Tibial nerve (tissue), 4 donors: ENCODE results near the gene TOMM40. TPM values are rescaled to one million over a fixed set of nuclear protein-coding genes. Genes with fewer than 3 reads are reported as not detected.
"Not testable (repeated sequence)": the region's sequence is repeated elsewhere in the genome, so short reads cannot be mapped to it uniquely, and the experiment has no call there.

Source experiments
- DNase-seq, 2 donors: peaks; one replicate each; pipeline ENCODE4 v3.0.0-alpha.2; 2019; ENCODE audit warnings: low spot score in 2 of 2
- H3K27ac ChIP-seq, 4 donors: fragments of 200-600 bp; sonication (generic) in 3 of 4; one replicate each; pipeline ENCODE4 v1.5.1; 2017 to 2019; ENCODE audit warnings: mild to moderate bottlenecking in 1 of 4
- H3K27me3 ChIP-seq, 2 donors: fragments of 200-600 bp; sonication (generic) in 1 of 2; one replicate each; pipeline versions ENCODE4 v1.5.1 to v1.6.0; 2017 to 2019
- H3K36me3 ChIP-seq, 3 donors: fragments of 200-600 bp; sonication (generic); one replicate each; pipeline ENCODE4 v1.5.1; 2018 to 2019
- H3K4me1 ChIP-seq, 4 donors: fragments of 200-600 bp; sonication (generic) in 3 of 4; one replicate each; pipeline ENCODE4 v1.5.1; 2017 to 2019
- H3K4me3 ChIP-seq, 4 donors: fragments of 200-600 bp; sonication (generic) in 3 of 4; one replicate each; pipeline ENCODE4 v1.5.1; 2017 to 2019; ENCODE audit warnings: mild to moderate bottlenecking in 1 of 4, moderate library complexity in 1 of 4
- H3K9me3 ChIP-seq, 4 donors: fragments of 200-600 bp; sonication (generic) in 3 of 4; one replicate each; pipeline ENCODE4 v1.5.1; 2017 to 2019
- EP300 ChIP-seq, 2 donors: sonication (generic); formaldehyde crosslinking; IDR thresholded peaks; one replicate each; pipeline ENCODE4 v1.6.1; 2017; ENCODE audit warnings: antibody characterized with exemption in 2 of 2, mild to moderate bottlenecking in 1 of 2
- POLR2A ChIP-seq, 2 donors: fragments of 450-650 bp; IDR thresholded peaks; one replicate each; pipeline ENCODE4 v1.6.1; 2017; ENCODE audit warnings: antibody characterized with exemption in 2 of 2, mild to moderate bottlenecking in 2 of 2, moderate library complexity in 2 of 2
- WGBS, 2 donors: methylation state at CpG; one replicate each; pipeline ENCODE4 v1.1.5; 2018; 5-methylcytosine and 5-hydroxymethylcytosine counted together
- total RNA-seq, 4 donors: library from RNA; depleted of rRNA; stranded (reverse); fragments of >200 nt; gene quantifications; one replicate each; pipeline ENCODE4 v1.1.0, GENCODE V29; 2016
- TF ChIP-seq, protein P1 (sequence below), 5 experiments: fragments of 200-600 bp in 3 of 5; fragments of 450-650 bp in 2 of 5; sonication (generic) in 3 of 5; IDR thresholded peaks; one replicate each; pipeline ENCODE4 v1.5.1; 2016 to 2019; ENCODE audit warnings: antibody characterized with exemption in 5 of 5, mild to moderate bottlenecking in 3 of 5, moderate library complexity in 2 of 5

TOMM40 gene
- total RNA-seq, 4 donors from 2014 or later: 30.8 to 75.9 (median 48.6) TPM

DNA sequence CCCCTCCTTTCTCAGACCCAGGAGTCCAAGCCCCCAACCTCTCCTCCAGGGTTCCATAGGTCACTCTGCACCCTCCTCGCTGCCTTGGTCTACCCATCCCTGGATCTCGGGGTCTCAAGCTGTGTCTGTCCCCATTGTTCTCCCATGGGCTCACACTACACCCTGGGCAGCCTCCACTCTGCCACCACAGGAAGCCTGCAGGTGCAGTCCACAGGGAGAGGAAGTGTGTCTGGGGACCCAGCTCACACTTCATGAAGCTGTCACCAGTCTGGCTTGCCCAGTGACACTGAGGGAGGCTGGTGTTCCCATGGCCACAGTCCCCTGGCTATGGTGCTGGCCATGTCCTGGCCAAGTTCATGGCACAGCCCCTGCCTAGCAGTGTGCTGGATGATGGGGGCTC, 39.6 kb upstream of the TOMM40 start:
- H3K27ac ChIP-seq: peak overlapping the region in 1 of 4 donors; percentile 22
- no peaks in the 10 kb centered on the region for H3K9me3 ChIP-seq
- 75 to 90% methylated on average over 2 of the region's 2 CpGs for WGBS, 2 donors
- H3K36me3 ChIP-seq: peaks cover 0 to 20% (median 0%) of the 10 kb centered on the region in 3 donors
- H3K27me3 ChIP-seq: no peaks in the 10 kb centered on the region
- TF ChIP-seq EP300 (IDR thresholded peaks at IDR 0.05): no peak
- DNase-seq: no peak
- peaks cover 0 to 63% (median 13%) of the 10 kb centered on the region in 4 donors for H3K4me1 ChIP-seq
- H3K4me3 ChIP-seq: no peak overlapping the region

DNA sequence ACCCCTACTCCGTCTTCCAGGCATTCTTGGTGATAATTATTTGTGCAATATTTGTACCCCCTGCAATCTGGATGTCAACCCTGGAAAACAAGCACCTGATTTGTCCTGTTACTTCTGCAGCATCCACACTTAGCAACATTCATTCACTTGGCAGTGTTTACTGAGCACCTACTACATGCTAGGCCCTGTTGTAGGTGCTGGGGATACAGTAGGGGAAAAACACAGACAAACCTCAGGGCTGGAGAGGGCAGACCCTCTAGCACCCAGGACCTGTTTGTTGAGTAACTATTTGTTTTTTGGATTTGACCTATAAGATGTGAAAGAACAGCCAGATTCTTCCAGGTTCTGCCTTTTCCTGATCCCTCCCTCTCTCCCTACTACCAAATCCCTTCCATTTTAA, 35.4 kb upstream of the TOMM40 start:
- DNase-seq: no peak
- H3K4me3 ChIP-seq: no peak overlapping the region
- peak overlapping the region in 1 of 4 donors; percentile 49 for H3K27ac ChIP-seq
- H3K27me3 ChIP-seq: no peaks in the 10 kb centered on the region
- TF ChIP-seq EP300 (IDR thresholded peaks at IDR 0.05) (no peak), POLR2A (IDR thresholded peaks at IDR 0.05) (no peak)
- TF ChIP-seq, protein P1, sequence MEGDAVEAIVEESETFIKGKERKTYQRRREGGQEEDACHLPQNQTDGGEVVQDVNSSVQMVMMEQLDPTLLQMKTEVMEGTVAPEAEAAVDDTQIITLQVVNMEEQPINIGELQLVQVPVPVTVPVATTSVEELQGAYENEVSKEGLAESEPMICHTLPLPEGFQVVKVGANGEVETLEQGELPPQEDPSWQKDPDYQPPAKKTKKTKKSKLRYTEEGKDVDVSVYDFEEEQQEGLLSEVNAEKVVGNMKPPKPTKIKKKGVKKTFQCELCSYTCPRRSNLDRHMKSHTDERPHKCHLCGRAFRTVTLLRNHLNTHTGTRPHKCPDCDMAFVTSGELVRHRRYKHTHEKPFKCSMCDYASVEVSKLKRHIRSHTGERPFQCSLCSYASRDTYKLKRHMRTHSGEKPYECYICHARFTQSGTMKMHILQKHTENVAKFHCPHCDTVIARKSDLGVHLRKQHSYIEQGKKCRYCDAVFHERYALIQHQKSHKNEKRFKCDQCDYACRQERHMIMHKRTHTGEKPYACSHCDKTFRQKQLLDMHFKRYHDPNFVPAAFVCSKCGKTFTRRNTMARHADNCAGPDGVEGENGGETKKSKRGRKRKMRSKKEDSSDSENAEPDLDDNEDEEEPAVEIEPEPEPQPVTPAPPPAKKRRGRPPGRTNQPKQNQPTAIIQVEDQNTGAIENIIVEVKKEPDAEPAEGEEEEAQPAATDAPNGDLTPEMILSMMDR (IDR thresholded peaks at IDR 0.05): no peak
- 95 to 100% methylated on average over 1 of the region's 1 CpG for WGBS, 2 donors
- H3K4me1 ChIP-seq: peaks cover 0 to 62% (median 6%) of the 10 kb centered on the region in 4 donors
- H3K36me3 ChIP-seq: peaks cover 0 to 27% (median 0%) of the 10 kb centered on the region in 3 donors
- H3K9me3 ChIP-seq: no peaks in the 10 kb centered on the region

GRCh38 chr19:44856421-44857083, 34.5 kb upstream of the TOMM40 start:
- H3K4me3 ChIP-seq: no peak overlapping the region
- no peaks in the 10 kb centered on the region for H3K27me3 ChIP-seq
- H3K36me3 ChIP-seq: peaks cover 0 to 24% (median 0%) of the 10 kb centered on the region in 3 donors
- 41 to 53% methylated on average over 10 of the region's 10 CpGs for WGBS, 2 donors
- TF ChIP-seq, protein P1 (IDR thresholded peaks at IDR 0.05): no peak
- no peak for TF ChIP-seq POLR2A (IDR thresholded peaks at IDR 0.05)
- TF ChIP-seq EP300 (IDR thresholded peaks at IDR 0.05): no peak
- DNase-seq: no peak
- no peaks in the 10 kb centered on the region for H3K9me3 ChIP-seq
- peaks cover 0 to 52% (median 6%) of the 10 kb centered on the region in 4 donors for H3K4me1 ChIP-seq
- H3K27ac ChIP-seq: peak overlapping the region in 3 of 4 donors; percentile 11 to 49 (median 16)

- H3K27me3 ChIP-seq: no peaks in the 10 kb centered on the region
- no peak for TF ChIP-seq EP300 (IDR thresholded peaks at IDR 0.05)
- TF ChIP-seq POLR2A (IDR thresholded peaks at IDR 0.05): no peak
- TF ChIP-seq, protein P1 (IDR thresholded peaks at IDR 0.05): no peak
- H3K4me1 ChIP-seq: peaks cover 0 to 42% (median 6%) of the 10 kb centered on the region in 4 donors
- no peaks in the 10 kb centered on the region for H3K9me3 ChIP-seq
- WGBS, 2 donors: 77 to 80% methylated on average over 4 of the region's 4 CpGs
- no peak overlapping the region for H3K4me3 ChIP-seq
- peaks cover 0 to 20% (median 0%) of the 10 kb centered on the region in 3 donors for H3K36me3 ChIP-seq
- DNase-seq: no peak
- no peak overlapping the region for H3K27ac ChIP-seq
Observed at GRCh38 chr19:44857837-44858236, 33.2 kb upstream of the TOMM40 start.

GRCh38 chr19:44861576-44861975, 29.5 kb upstream of the TOMM40 start:
- not testable (repeated sequence) for H3K27me3 ChIP-seq, H3K9me3 ChIP-seq, H3K27ac ChIP-seq, DNase-seq, H3K4me3 ChIP-seq
- H3K4me1 ChIP-seq: peaks cover 0 to 41% (median 2%) of the 10 kb centered on the region in 4 donors
- 80 to 81% methylated on average over 3 of the region's 3 CpGs for WGBS, 2 donors
- H3K36me3 ChIP-seq: peaks cover 0 to 27% (median 0%) of the 10 kb centered on the region in 3 donors

- H3K4me1 ChIP-seq: peaks cover 0 to 34% (median 0%) of the 10 kb centered on the region in 4 donors
- no peak overlapping the region for H3K4me3 ChIP-seq
- H3K27me3 ChIP-seq: no peaks in the 10 kb centered on the region
- DNase-seq: no peak
- no peaks in the 10 kb centered on the region for H3K9me3 ChIP-seq
- TF ChIP-seq, protein P1 (IDR thresholded peaks at IDR 0.05): no peak
- TF ChIP-seq EP300 (IDR thresholded peaks at IDR 0.05) (no peak), POLR2A (IDR thresholded peaks at IDR 0.05) (no peak)
- H3K27ac ChIP-seq: no peak overlapping the region
- H3K36me3 ChIP-seq: peaks cover 0 to 48% (median 0%) of the 10 kb centered on the region in 3 donors
- 78 to 88% methylated on average over 2 of the region's 2 CpGs for WGBS, 2 donors
Observed at GRCh38 chr19:44863990-44864389, 27.1 kb upstream of the TOMM40 start.
